K562 (cell line): ENCODE results near the gene SOX6. TPM values are rescaled to one million over a fixed set of nuclear protein-coding genes. Genes with fewer than 3 reads are reported as not detected.
A peak's percentile ranks its signal among the peaks of the same experiment; 100 is the strongest.

ENCODE experiments used
- ATAC-seq: fragments of 200-7000 bp; cut with Tn5 transposase; 3 replicates; pipeline ENCODE4 v1.9.1; 2020; ENCODE audit warnings: moderate library complexity
- BruUV-seq: library from RNA; stranded (reverse); fragments of 400-500 nt; replicated peaks from 2 replicates; lab custom pipeline; 2021; lab: Mats Ljungman, UMichigan
- CTCF ChIA-PET: fragments of 300-600 bp; formaldehyde crosslinking; extraction: SDS; loops from one replicate; lab custom pipeline; 2021; ENCODE audit warnings: low intra/inter-chr PET ratio; lab: Yijun Ruan, JAX
- POLR2A ChIA-PET: fragments of 300-600, 350-650 bp; sonication (Branson Sonifier 250); formaldehyde crosslinking; extraction: SDS; loops from one replicate; lab custom pipeline; 2021; ENCODE audit warnings: antibody characterized with exemption, inconsistent platforms; lab: Yijun Ruan, JAX
- DNase-seq, 4 experiments: peaks; one replicate each; pipeline versions ENCODE4 v3.0.0 to v3.0.0-alpha.2; 2011 to 2018; ENCODE audit warnings: low spot score in 3 of 4, mixed read lengths in 3 of 4; ENCODE audit errors: extremely low read depth in 1 of 4
- FAIRE-seq: peaks from 2 replicates; lab custom pipeline; 2011; peaks lifted over from hg19 to GRCh38; lab: Jason Lieb, UNC
- H2AFZ ChIP-seq: 2 replicates; pipeline ENCODE4 v1.6.0; 2011; ENCODE audit warnings: low read depth, low read length, control low read depth, inconsistent platforms
- H3K27ac ChIP-seq: fragments of 200-600 bp; 3 replicates; pipeline ENCODE4 v1.8.0; 2011; ENCODE audit warnings: low read depth, mild to moderate bottlenecking, control low read depth, inconsistent platforms, low read length, moderate library complexity, mixed read lengths; ENCODE audit errors: extremely low read depth
- H3K27me3 ChIP-seq, 2 experiments: fragments of 300-600 bp in 1 of 2; 2 replicates in 1 of 2; 3 replicates in 1 of 2; pipeline versions ENCODE4 v1.6.0 to v1.8.0; 2011; ENCODE audit warnings: inconsistent platforms in 2 of 2, low read length in 2 of 2, mild to moderate bottlenecking in 1 of 2, mixed read lengths in 1 of 2, moderate library complexity in 1 of 2; ENCODE audit not compliant: control insufficient read depth in 2 of 2, insufficient read depth in 2 of 2
- H3K36me3 ChIP-seq: fragments of 300-600 bp; 3 replicates; pipeline ENCODE4 v1.8.0; 2011; ENCODE audit warnings: mild to moderate bottlenecking, low read length, inconsistent platforms; ENCODE audit not compliant: control insufficient read depth, insufficient read depth
- H3K4me1 ChIP-seq, 2 experiments: fragments of 200-600 bp in 1 of 2; replicated peaks in 1 of 2; 2 replicates in 1 of 2; 3 replicates in 1 of 2; pipeline versions ENCODE4 v1.5.1 to v1.8.0; 2011; ENCODE audit warnings: inconsistent platforms in 2 of 2, low read length in 2 of 2, mild to moderate bottlenecking in 1 of 2, mixed read lengths in 1 of 2, moderate library complexity in 1 of 2; ENCODE audit not compliant: control insufficient read depth in 2 of 2, insufficient read depth in 2 of 2
- H3K4me2 ChIP-seq: 2 replicates; pipeline ENCODE4 v1.6.1; 2011; ENCODE audit warnings: low read length, control low read depth, inconsistent platforms, mixed read lengths; ENCODE audit not compliant: insufficient read depth
- H3K4me3 ChIP-seq: fragments of 200-600 bp; sonication (generic), shearing (Covaris generic); 2 replicates; pipeline ENCODE4 v1.5.1; 2016; ENCODE audit warnings: control low read depth, inconsistent platforms
- H3K79me2 ChIP-seq: fragments of 200-600 bp; 3 replicates; pipeline ENCODE4 v1.8.0; 2011; ENCODE audit warnings: low read length, inconsistent platforms; ENCODE audit not compliant: control insufficient read depth, insufficient read depth
- H3K9ac ChIP-seq, 2 experiments: 2 replicates each; pipeline versions ENCODE4 v1.6.0 to v1.6.1; 2011; ENCODE audit warnings: low read depth in 2 of 2, low read length in 2 of 2, control low read depth in 1 of 2, inconsistent platforms in 1 of 2, mild to moderate bottlenecking in 1 of 2, mixed read lengths in 1 of 2; ENCODE audit not compliant: insufficient read depth in 1 of 2
- H3K9me1 ChIP-seq: one replicate; pipeline ENCODE4 v1.6.0; 2011; ENCODE audit warnings: inconsistent platforms, mild to moderate bottlenecking, low read length, moderate library complexity; ENCODE audit not compliant: control insufficient read depth, insufficient read depth
- H3K9me3 ChIP-seq: replicated peaks from 2 replicates; pipeline ENCODE4 v1.5.1; 2011; ENCODE audit warnings: low read depth, low read length, inconsistent platforms; ENCODE audit not compliant: control insufficient read depth, insufficient read depth
- H4K20me1 ChIP-seq: replicated peaks from 2 replicates; pipeline ENCODE4 v1.6.1; 2011; ENCODE audit warnings: low read length, inconsistent platforms, mixed read lengths; ENCODE audit not compliant: control insufficient read depth, insufficient read depth
- E2F6 ChIP-seq, 2 experiments: IDR thresholded peaks; 2 replicates each; pipeline ENCODE4 v1.6.1; 2011; ENCODE audit warnings: borderline replicate concordance in 1 of 2, control low read depth in 1 of 2, low read depth in 1 of 2, low read length in 1 of 2, mild to moderate bottlenecking in 1 of 2, mixed read lengths in 1 of 2, moderate library complexity in 1 of 2; ENCODE audit not compliant: insufficient read depth in 1 of 2, insufficient read length in 1 of 2, poor library complexity in 1 of 2, severe bottlenecking in 1 of 2; ENCODE audit errors: extremely low read depth in 1 of 2
- HMBOX1 ChIP-seq: sonication (generic); IDR thresholded peaks from 2 replicates; pipeline ENCODE4 v1.6.1; 2016
- in situ Hi-C: fragments of 300-500 bp; cut with MboI; formaldehyde crosslinking; loops from 4 replicates; pipeline ENCODE4 v1.15.0; 2018; ENCODE audit warnings: inconsistent platforms, mixed read lengths
- intact Hi-C: fragments of 100-400 bp; cut with micrococcal nuclease; formaldehyde crosslinking; loops from 2 replicates; pipeline ENCODE4 v1.14.2; 2022
- polyA plus RNA-seq, 8 experiments: library from polyadenylated mRNA; depleted of rRNA in 4 of 8; stranded (reverse) in 5 of 8; unstranded in 3 of 8; fragments of >200 nt; fragmentation: Nextera tagmentation in 2 of 8; fragmentation: Illumina TruSeq in 1 of 8; extraction: Ambion mirVana in 2 of 8; extraction: Trizol in 1 of 8; gene quantifications; 2 replicates each; pipeline versions ENCODE4 v1.2.1 to v1.2.3, GENCODE V29; 2011 to 2014; ENCODE audit warnings: inconsistent platforms in 1 of 8, missing spikeins in 1 of 8
- total RNA-seq, 7 experiments: library from RNA; depleted of rRNA in 6 of 7; stranded (reverse); fragments of >200 nt in 6 of 7; fragmentation: Illumina TruSeq in 2 of 7; extraction: Trizol in 2 of 7; gene quantifications; 2 replicates each; pipeline versions ENCODE4 v1.2.1 to v1.2.3, GENCODE V29; 2011 to 2021; ENCODE audit warnings: low replicate concordance in 1 of 7

The SOX6 gene
- total and polyA plus RNA-seq, 9 of the 15 experiments (the other 6 are each of a cell fraction or from before 2014, with no cell fraction given) = 0.89 to 8.7 (median 5.7) TPM

- Histone ChIP-seq H3K36me3 (no peaks in the 10 kb centered on the region), H3K4me3 (no peak overlapping the region), H2AFZ (peak overlapping the region; percentile 68), H3K9ac (peak overlapping the region in 1 of 2 experiments; percentile 32; a peak in 2 of 4 replicates), H3K27ac (peak overlapping the region; percentile 63; the same call in 2 of the 3 replicates), H3K27me3 (no peaks in the 10 kb centered on the region), H4K20me1 (no peaks in the 10 kb centered on the region), H3K4me2 (peak overlapping the region; percentile 13; the same call in 1 of the 2 replicates), H3K9me3 (no peaks in the 10 kb centered on the region), H3K9me1 (no peaks in the 10 kb centered on the region), H3K79me2 (no peaks in the 10 kb centered on the region; the same call in 2 of the 3 replicates), H3K4me1 (peaks cover 0 to 43% of the 10 kb centered on the region in 2 experiments; a peak in 4 of 5 replicates)
- FAIRE-seq = no peak
- no peak for DNase-seq
- CTCF ChIA-PET = no interaction called here
- POLR2A ChIA-PET = interaction anchor here (0.9 to 2.0 kb wide), 2 partner anchors 9 to 15 kb away, joined by 3 to 7 read pairs; no protein-coding TSS in a partner anchor
- BruUV-seq = no TSS peak
- intact Hi-C loops (loop anchor here (10.0 kb wide), 1 partner anchor 388 kb away; no protein-coding TSS in a partner anchor), in situ Hi-C loops (no loop called here)
- peak; percentile 89 for TF ChIP-seq HMBOX1
- no peak for TF ChIP-seq E2F6 (IDR thresholded peaks at IDR 0.05; ENCODE audit: borderline replicate concordance in 1 of 2, extremely low read depth in 1 of 2, insufficient read depth in 1 of 2, insufficient read length in 1 of 2, low read depth in 1 of 2, low read length in 1 of 2, poor library complexity in 1 of 2, severe bottlenecking in 1 of 2)
- no peak for ATAC-seq
Measured at GRCh38 chr11:16352707-16353106, 3.6 kb downstream of the SOX6 start.
